Upper lobe of right lung (tissue), 1 donor: ENCODE data around the gene GABRG3. TPM values are rescaled to one million over a fixed set of nuclear protein-coding genes. Genes with fewer than 3 reads are reported as not detected.

Experiments
- ATAC-seq: fragments of 200-7000 bp; cut with Tn5 transposase; one replicate; pipeline ENCODE4 v1.9.1; 2020; ENCODE audit warnings: mild to moderate bottlenecking, moderate library complexity
- DNase-seq: peaks from one replicate; pipeline ENCODE4 v3.0.0-alpha.2; 2020
- H3K27ac ChIP-seq: fragments of 200-600 bp; one replicate; pipeline ENCODE4 v1.8.0; 2022
- H3K27me3 ChIP-seq: fragments of 200-600 bp; one replicate; pipeline ENCODE4 v1.8.0; 2022; ENCODE audit warnings: mild to moderate bottlenecking
- H3K36me3 ChIP-seq: fragments of 200-600 bp; one replicate; pipeline ENCODE4 v1.8.0; 2022
- H3K4me1 ChIP-seq: fragments of 200-600 bp; one replicate; pipeline ENCODE4 v1.8.0; 2022
- H3K4me3 ChIP-seq: fragments of 200-600 bp; one replicate; pipeline ENCODE4 v1.8.0; 2022; ENCODE audit warnings: mild to moderate bottlenecking
- H3K9me3 ChIP-seq: fragments of 200-600 bp; one replicate; pipeline ENCODE4 v1.8.0; 2022
- intact Hi-C: fragments of 100-400 bp; cut with DNase I; formaldehyde crosslinking; loops from one replicate; pipeline ENCODE4 v1.11.0; 2022
- total RNA-seq: library from RNA; stranded (reverse); fragmentation: NEBNext Ultra II Directional; extraction: Animal tissue kit (Norgen Biotek cat#: 25700); gene quantifications from one replicate; pipeline ENCODE4 v1.2.1, GENCODE V29; 2021
- TF ChIP-seq, protein P1 (sequence below): fragments of 200-600 bp; IDR thresholded peaks from one replicate; pipeline ENCODE4 v1.8.0; 2022; ENCODE audit warnings: antibody characterized with exemption
- donor health status: DM: no; HTN: yes; CAD: no; lungs with severe emphysema.

Gene GABRG3
- total RNA-seq, 1 donor from 2014 or later: not detected

DNA sequence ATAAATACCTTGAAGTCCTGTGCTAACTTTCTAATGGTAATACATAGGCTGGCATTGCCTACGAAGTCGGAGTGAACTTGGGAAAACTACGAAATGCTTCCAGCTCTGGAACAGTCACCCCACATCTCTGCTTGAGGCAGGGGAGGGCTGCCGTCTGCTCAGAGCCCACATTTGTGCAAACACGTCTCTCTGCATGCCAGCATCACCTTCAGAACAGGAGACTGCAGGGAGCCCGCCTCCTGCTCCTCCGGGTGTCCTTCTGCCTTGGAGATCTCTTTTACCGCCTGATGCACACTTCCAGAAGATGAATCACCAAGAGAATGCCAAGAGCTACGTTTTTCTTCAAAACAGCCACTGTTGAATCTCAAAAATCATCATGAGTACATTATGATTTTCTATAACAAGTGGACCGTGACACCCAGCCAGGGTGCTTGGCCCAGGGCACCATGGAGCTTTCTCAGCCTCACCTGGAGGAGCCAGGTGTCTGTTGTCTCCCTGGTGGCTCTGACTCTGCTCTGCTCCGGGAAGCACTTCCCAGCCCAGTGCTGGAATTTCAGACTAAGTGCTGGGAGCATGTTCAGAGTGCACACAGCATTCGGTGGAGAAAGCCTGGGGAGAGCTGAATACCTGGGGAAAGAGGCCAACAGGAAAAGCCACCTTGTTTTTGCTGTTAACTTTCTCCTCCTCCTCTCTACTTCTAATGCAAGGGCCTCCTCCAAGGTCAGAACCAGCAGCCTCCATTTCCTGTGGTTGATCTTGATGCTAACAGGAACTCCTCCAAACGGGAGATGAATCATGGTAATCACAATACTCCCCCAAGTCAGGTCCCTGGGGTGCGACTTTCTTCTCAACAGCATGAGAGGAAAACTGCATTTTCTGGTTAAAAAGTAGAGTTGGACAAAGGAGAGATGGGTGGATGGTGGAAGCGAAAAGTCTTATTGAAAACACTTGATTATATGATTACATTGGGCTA is 467.7 kb downstream of the GABRG3 start:
- Histone ChIP-seq H3K4me1 (no peaks in the 10 kb centered on the region), H3K9me3 (no peaks in the 10 kb centered on the region), H3K36me3 (no peaks in the 10 kb centered on the region), H3K27me3 (no peaks in the 10 kb centered on the region), H3K27ac (no peak overlapping the region), H3K4me3 (no peak overlapping the region)
- DNase-seq (no peak), ATAC-seq (no peak)
- intact Hi-C loops: no loop called here
- TF ChIP-seq, protein P1, sequence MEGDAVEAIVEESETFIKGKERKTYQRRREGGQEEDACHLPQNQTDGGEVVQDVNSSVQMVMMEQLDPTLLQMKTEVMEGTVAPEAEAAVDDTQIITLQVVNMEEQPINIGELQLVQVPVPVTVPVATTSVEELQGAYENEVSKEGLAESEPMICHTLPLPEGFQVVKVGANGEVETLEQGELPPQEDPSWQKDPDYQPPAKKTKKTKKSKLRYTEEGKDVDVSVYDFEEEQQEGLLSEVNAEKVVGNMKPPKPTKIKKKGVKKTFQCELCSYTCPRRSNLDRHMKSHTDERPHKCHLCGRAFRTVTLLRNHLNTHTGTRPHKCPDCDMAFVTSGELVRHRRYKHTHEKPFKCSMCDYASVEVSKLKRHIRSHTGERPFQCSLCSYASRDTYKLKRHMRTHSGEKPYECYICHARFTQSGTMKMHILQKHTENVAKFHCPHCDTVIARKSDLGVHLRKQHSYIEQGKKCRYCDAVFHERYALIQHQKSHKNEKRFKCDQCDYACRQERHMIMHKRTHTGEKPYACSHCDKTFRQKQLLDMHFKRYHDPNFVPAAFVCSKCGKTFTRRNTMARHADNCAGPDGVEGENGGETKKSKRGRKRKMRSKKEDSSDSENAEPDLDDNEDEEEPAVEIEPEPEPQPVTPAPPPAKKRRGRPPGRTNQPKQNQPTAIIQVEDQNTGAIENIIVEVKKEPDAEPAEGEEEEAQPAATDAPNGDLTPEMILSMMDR: no peak

DNA sequence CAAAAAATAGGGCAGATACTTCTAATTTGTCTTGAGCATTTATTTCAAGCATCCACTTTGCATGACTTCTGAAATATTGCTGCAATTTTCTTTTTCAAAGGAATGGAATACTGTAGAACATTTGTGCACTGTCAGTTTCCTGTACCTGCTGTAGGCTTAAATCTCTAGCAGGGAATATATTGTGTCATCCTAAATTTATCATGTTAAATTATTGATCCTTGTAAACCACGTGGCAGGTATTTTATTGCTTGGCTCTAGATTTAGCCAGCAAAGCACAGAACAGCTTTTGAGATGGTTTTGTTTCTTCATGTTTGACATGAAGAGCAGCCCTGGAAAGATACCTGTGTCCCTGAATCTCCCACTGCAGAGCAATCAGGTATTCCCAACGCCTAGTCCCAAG is 470.1 kb downstream of the GABRG3 start:
- TF ChIP-seq, protein P1: no peak
- Histone ChIP-seq H3K27me3 (no peaks in the 10 kb centered on the region), H3K4me3 (no peak overlapping the region), H3K36me3 (no peaks in the 10 kb centered on the region), H3K9me3 (no peaks in the 10 kb centered on the region), H3K4me1 (no peaks in the 10 kb centered on the region), H3K27ac (no peak overlapping the region)
- intact Hi-C loops: no loop called here
- ATAC-seq (no peak), DNase-seq (no peak)

DNA sequence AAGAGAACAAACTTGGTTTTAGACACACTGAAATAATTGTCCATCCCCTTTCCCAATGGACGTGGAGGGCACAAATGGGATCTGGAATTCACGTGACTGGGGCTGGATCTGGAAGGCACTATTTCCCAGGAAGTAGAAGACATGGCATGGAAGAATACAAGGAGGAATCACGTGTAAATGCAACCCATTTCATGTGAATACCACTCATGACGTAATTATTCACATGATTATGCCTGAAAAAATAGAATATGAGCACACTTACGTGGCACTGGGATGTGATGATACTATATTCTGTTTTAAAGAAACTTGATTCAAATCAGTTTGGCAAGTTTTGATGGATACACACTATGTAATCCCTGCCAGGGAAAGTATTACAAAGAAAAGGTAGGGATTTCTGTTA is 477.3 kb downstream of the GABRG3 start:
- no peak for ATAC-seq
- no peaks in the 10 kb centered on the region for H3K27me3 ChIP-seq
- no peaks in the 10 kb centered on the region for H3K4me1 ChIP-seq
- no peak overlapping the region for H3K27ac ChIP-seq
- no peak for DNase-seq
- TF ChIP-seq, protein P1: no peak
- H3K4me3 ChIP-seq: no peak overlapping the region
- H3K9me3 ChIP-seq: no peaks in the 10 kb centered on the region
- intact Hi-C loops: no loop called here
- H3K36me3 ChIP-seq: no peaks in the 10 kb centered on the region

DNA sequence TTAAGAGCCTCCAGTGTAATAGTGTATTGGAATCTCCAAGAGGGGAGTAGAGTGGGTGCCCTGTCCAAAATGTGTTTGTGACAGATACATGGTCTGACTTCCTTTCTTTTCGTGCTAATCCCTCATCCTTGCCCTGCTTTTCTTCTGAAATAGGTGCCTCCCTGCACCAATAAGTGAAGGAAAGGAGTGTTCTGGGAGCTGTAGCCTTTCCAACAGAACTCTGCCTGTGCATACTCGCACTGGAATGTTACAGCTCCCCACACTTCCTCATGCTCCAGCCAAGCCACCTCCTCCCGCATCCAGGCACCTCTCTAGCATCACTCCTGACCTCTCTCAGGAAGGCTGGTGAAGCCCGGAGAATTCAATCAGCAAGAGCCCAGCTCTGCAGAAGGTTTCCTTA is 478.0 kb downstream of the GABRG3 start:
- Histone ChIP-seq H3K4me3 (no peak overlapping the region), H3K27ac (no peak overlapping the region), H3K36me3 (no peaks in the 10 kb centered on the region), H3K27me3 (no peaks in the 10 kb centered on the region), H3K9me3 (no peaks in the 10 kb centered on the region), H3K4me1 (no peaks in the 10 kb centered on the region)
- DNase-seq (no peak), ATAC-seq (no peak)
- TF ChIP-seq, protein P1: no peak
- intact Hi-C loops: no loop called here

DNA sequence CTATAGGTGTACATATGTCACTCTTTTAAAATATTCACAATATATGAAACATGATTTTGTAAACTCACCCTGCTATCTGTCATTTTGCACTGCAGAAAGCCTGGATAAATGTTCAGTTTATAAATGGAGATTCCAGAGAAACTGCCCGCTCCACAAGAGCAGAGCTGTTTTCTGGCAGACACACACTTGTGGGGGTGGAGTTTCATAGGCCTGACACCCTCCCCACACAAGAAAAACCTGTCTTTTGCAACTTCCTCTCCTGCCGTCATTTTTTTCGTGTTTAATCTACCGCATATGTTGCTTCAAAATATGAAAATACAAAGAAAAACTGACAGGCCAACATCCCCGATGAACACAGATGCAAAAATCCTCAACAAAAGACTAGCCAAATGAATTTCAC is 479.0 kb downstream of the GABRG3 start:
- ATAC-seq (no peak), DNase-seq (no peak)
- no peak overlapping the region for H3K4me3 ChIP-seq
- no peaks in the 10 kb centered on the region for H3K4me1 ChIP-seq
- no peaks in the 10 kb centered on the region for H3K27me3 ChIP-seq
- TF ChIP-seq, protein P1: no peak
- intact Hi-C loops: no loop called here
- H3K36me3 ChIP-seq: no peaks in the 10 kb centered on the region
- H3K9me3 ChIP-seq: no peaks in the 10 kb centered on the region
- no peak overlapping the region for H3K27ac ChIP-seq
